Osteoblast (primary cell): ENCODE results near the gene UBE2E1. TPM values are rescaled to one million over a fixed set of nuclear protein-coding genes. Genes with fewer than 3 reads are reported as not detected.

Experiments
- DNase-seq: peaks from one replicate; pipeline ENCODE4 v3.0.0; 2011; ENCODE audit warnings: low spot score, mixed read lengths; ENCODE audit not compliant: insufficient read length; ENCODE audit errors: missing footprints
- H2AFZ ChIP-seq: 2 replicates; pipeline ENCODE4 v1.6.0; 2011; ENCODE audit warnings: mild to moderate bottlenecking, low read length
- H3K27ac ChIP-seq: 2 replicates; pipeline ENCODE4 v1.5.1; 2011; ENCODE audit warnings: mild to moderate bottlenecking, low read depth, low read length, moderate library complexity
- H3K27me3 ChIP-seq: 2 replicates; pipeline ENCODE4 v1.6.0; 2012; ENCODE audit warnings: mild to moderate bottlenecking, control low read depth, inconsistent platforms, low read length, moderate library complexity; ENCODE audit not compliant: insufficient read depth
- H3K36me3 ChIP-seq: 2 replicates; pipeline ENCODE4 v1.5.1; 2011; ENCODE audit warnings: mild to moderate bottlenecking, low read length, control low read depth, moderate library complexity; ENCODE audit not compliant: insufficient read depth
- H3K4me1 ChIP-seq: 2 replicates; pipeline ENCODE4 v1.5.1; 2011; ENCODE audit warnings: mild to moderate bottlenecking, low read length, control low read depth, moderate library complexity; ENCODE audit not compliant: insufficient read depth
- H3K4me2 ChIP-seq: 2 replicates; pipeline ENCODE4 v1.6.0; 2011; ENCODE audit warnings: mild to moderate bottlenecking, low read length; ENCODE audit not compliant: insufficient read depth
- H3K4me3 ChIP-seq: fragments of 200-600 bp; sonication (generic); 3 replicates; pipeline ENCODE4 v1.5.1; 2012; ENCODE audit warnings: mild to moderate bottlenecking, low read length, inconsistent platforms; ENCODE audit not compliant: insufficient read depth
- H3K79me2 ChIP-seq: 2 replicates; pipeline ENCODE4 v1.6.0; 2012; ENCODE audit warnings: mild to moderate bottlenecking, low read length, control low read depth, inconsistent platforms; ENCODE audit not compliant: insufficient read depth
- H3K9me3 ChIP-seq: 2 replicates; pipeline ENCODE4 v1.5.1; 2011; ENCODE audit warnings: low read depth, low read length, control low read depth
- H4K20me1 ChIP-seq: 2 replicates; pipeline ENCODE4 v1.6.0; 2012; ENCODE audit warnings: mild to moderate bottlenecking, low read length, control low read depth; ENCODE audit not compliant: insufficient read depth
- CTCF ChIP-seq: IDR thresholded peaks from 2 replicates; pipeline ENCODE4 v1.5.1; 2011; ENCODE audit warnings: mild to moderate bottlenecking, low read depth, low read length, moderate library complexity; ENCODE audit errors: extremely low read depth
- total RNA-seq: library from RNA; depleted of rRNA; stranded (reverse); fragments of >200 nt; gene quantifications from 2 replicates; pipeline ENCODE4 v1.2.3, GENCODE V29; 2012

UBE2E1 gene
- total RNA-seq, 1 donor = 98.1 TPM

GRCh38 chr3:23795096-23795495, 10.7 kb upstream of the UBE2E1 start:
- no peaks in the 10 kb centered on the region for H3K36me3 ChIP-seq
- H3K4me2 ChIP-seq = no peak overlapping the region
- no peaks in the 10 kb centered on the region for H3K9me3 ChIP-seq
- H3K4me1 ChIP-seq = no peaks in the 10 kb centered on the region
- H3K4me3 ChIP-seq = no peak overlapping the region
- no peak overlapping the region for H2AFZ ChIP-seq
- H3K79me2 ChIP-seq = no peaks in the 10 kb centered on the region
- H4K20me1 ChIP-seq = no peaks in the 10 kb centered on the region
- H3K27me3 ChIP-seq = peaks cover 10% of the 10 kb centered on the region
- TF ChIP-seq CTCF = no peak
- DNase-seq = no peak
- H3K27ac ChIP-seq = no peak overlapping the region

GRCh38 chr3:23796518-23796917, 9.2 kb upstream of the UBE2E1 start:
- no peak overlapping the region for H3K4me2 ChIP-seq
- H3K4me1 ChIP-seq = no peaks in the 10 kb centered on the region

GRCh38 chr3:23797491-23797890, 8.3 kb upstream of the UBE2E1 start:
- no peak for TF ChIP-seq CTCF
- Histone ChIP-seq H3K4me1 (no peaks in the 10 kb centered on the region), H3K4me3 (no peak overlapping the region), H3K79me2 (no peaks in the 10 kb centered on the region), H3K36me3 (no peaks in the 10 kb centered on the region), H3K27me3 (peaks cover 5% of the 10 kb centered on the region), H3K9me3 (no peaks in the 10 kb centered on the region), H3K4me2 (no peak overlapping the region), H2AFZ (no peak overlapping the region), H4K20me1 (no peaks in the 10 kb centered on the region), H3K27ac (no peak overlapping the region)
- DNase-seq = no peak

More at GRCh38 chr3:23796518-23796917, 9.2 kb upstream of the UBE2E1 start:
- no peaks in the 10 kb centered on the region for H3K36me3 ChIP-seq
- TF ChIP-seq CTCF = no peak
- no peaks in the 10 kb centered on the region for H3K9me3 ChIP-seq
- no peak overlapping the region for H3K27ac ChIP-seq
- no peak for DNase-seq
- no peaks in the 10 kb centered on the region for H3K79me2 ChIP-seq
- H3K27me3 ChIP-seq = peaks cover 10% of the 10 kb centered on the region
- H4K20me1 ChIP-seq = no peaks in the 10 kb centered on the region
- H2AFZ ChIP-seq = no peak overlapping the region
- H3K4me3 ChIP-seq = no peak overlapping the region

- Histone ChIP-seq H3K27ac (no peak overlapping the region), H3K27me3 (peaks cover 5% of the 10 kb centered on the region), H3K4me2 (no peak overlapping the region), H2AFZ (no peak overlapping the region), H3K36me3 (no peaks in the 10 kb centered on the region), H3K9me3 (no peaks in the 10 kb centered on the region), H3K4me3 (no peak overlapping the region), H4K20me1 (no peaks in the 10 kb centered on the region), H3K4me1 (no peaks in the 10 kb centered on the region), H3K79me2 (no peaks in the 10 kb centered on the region)
- DNase-seq = peak; percentile 31
- no peak for TF ChIP-seq CTCF
Measured at GRCh38 chr3:23798456-23798855, 7.3 kb upstream of the UBE2E1 start.
